ENCODE measurements around the gene SERPINH1.

Gene SERPINH1

GRCh38 chr11:75534259-75535069 lies 27.6 kb upstream of the SERPINH1 start:
- TF ChIP-seq NFIC (IDR thresholded peaks at IDR 0.05) = no peak
- TF ChIP-seq, protein P1, sequence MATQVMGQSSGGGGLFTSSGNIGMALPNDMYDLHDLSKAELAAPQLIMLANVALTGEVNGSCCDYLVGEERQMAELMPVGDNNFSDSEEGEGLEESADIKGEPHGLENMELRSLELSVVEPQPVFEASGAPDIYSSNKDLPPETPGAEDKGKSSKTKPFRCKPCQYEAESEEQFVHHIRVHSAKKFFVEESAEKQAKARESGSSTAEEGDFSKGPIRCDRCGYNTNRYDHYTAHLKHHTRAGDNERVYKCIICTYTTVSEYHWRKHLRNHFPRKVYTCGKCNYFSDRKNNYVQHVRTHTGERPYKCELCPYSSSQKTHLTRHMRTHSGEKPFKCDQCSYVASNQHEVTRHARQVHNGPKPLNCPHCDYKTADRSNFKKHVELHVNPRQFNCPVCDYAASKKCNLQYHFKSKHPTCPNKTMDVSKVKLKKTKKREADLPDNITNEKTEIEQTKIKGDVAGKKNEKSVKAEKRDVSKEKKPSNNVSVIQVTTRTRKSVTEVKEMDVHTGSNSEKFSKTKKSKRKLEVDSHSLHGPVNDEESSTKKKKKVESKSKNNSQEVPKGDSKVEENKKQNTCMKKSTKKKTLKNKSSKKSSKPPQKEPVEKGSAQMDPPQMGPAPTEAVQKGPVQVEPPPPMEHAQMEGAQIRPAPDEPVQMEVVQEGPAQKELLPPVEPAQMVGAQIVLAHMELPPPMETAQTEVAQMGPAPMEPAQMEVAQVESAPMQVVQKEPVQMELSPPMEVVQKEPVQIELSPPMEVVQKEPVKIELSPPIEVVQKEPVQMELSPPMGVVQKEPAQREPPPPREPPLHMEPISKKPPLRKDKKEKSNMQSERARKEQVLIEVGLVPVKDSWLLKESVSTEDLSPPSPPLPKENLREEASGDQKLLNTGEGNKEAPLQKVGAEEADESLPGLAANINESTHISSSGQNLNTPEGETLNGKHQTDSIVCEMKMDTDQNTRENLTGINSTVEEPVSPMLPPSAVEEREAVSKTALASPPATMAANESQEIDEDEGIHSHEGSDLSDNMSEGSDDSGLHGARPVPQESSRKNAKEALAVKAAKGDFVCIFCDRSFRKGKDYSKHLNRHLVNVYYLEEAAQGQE (IDR thresholded peaks at IDR 0.05; ENCODE audit: low read depth) = no peak
- no peak for TF ChIP-seq TCF12 (IDR thresholded peaks at IDR 0.05; ENCODE audit: low read depth)
- no peak for TF ChIP-seq FOXM1 (IDR thresholded peaks at IDR 0.05; ENCODE audit: borderline replicate concordance, low read depth)
- no peak for TF ChIP-seq CEBPB (IDR thresholded peaks at IDR 0.05)
- no peak for TF ChIP-seq ZBTB7A (IDR thresholded peaks at IDR 0.05; ENCODE audit: low read depth)
- no peak for TF ChIP-seq EP300 (IDR thresholded peaks at IDR 0.05; ENCODE audit: borderline replicate concordance)
- no peak for TF ChIP-seq TAF1 (IDR thresholded peaks at IDR 0.05; ENCODE audit: low read depth)
- TF ChIP-seq YY1 (IDR thresholded peaks at IDR 0.05; ENCODE audit: low read depth) = no peak
- no peak for TF ChIP-seq EGR1 (IDR thresholded peaks at IDR 0.05)
- no peak for TF ChIP-seq CREB1 (IDR thresholded peaks at IDR 0.05; ENCODE audit: low read depth)
- no peak for TF ChIP-seq TEAD4 (IDR thresholded peaks at IDR 0.05)
- TF ChIP-seq, protein P2, sequence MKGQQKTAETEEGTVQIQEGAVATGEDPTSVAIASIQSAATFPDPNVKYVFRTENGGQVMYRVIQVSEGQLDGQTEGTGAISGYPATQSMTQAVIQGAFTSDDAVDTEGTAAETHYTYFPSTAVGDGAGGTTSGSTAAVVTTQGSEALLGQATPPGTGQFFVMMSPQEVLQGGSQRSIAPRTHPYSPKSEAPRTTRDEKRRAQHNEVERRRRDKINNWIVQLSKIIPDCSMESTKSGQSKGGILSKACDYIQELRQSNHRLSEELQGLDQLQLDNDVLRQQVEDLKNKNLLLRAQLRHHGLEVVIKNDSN (IDR thresholded peaks at IDR 0.05) = no peak
- TF ChIP-seq MAX (IDR thresholded peaks at IDR 0.05) = no peak
- TF ChIP-seq RAD21 (IDR thresholded peaks at IDR 0.05; ENCODE audit: low read depth) = no peak

GRCh38 chr11:75535071-75535470 lies 27.0 kb upstream of the SERPINH1 start:
- TF ChIP-seq, protein P2 (IDR thresholded peaks at IDR 0.05) = no peak
- no peak for TF ChIP-seq EP300 (IDR thresholded peaks at IDR 0.05; ENCODE audit: borderline replicate concordance)
- TF ChIP-seq TCF12 (IDR thresholded peaks at IDR 0.05; ENCODE audit: low read depth) = no peak
- TF ChIP-seq TAF1 (IDR thresholded peaks at IDR 0.05; ENCODE audit: low read depth) = no peak
- no peak for TF ChIP-seq TEAD4 (IDR thresholded peaks at IDR 0.05)
- TF ChIP-seq EGR1 (IDR thresholded peaks at IDR 0.05) = no peak
- TF ChIP-seq NFIC (IDR thresholded peaks at IDR 0.05) = no peak
- no peak for TF ChIP-seq ZBTB7A (IDR thresholded peaks at IDR 0.05; ENCODE audit: low read depth)
- TF ChIP-seq YY1 (IDR thresholded peaks at IDR 0.05; ENCODE audit: low read depth) = no peak
- TF ChIP-seq, protein P1 (IDR thresholded peaks at IDR 0.05; ENCODE audit: low read depth) = no peak
- no peak for TF ChIP-seq CEBPB (IDR thresholded peaks at IDR 0.05)
- no peak for TF ChIP-seq FOXM1 (IDR thresholded peaks at IDR 0.05; ENCODE audit: borderline replicate concordance, low read depth)
- TF ChIP-seq CREB1 (IDR thresholded peaks at IDR 0.05; ENCODE audit: low read depth) = no peak
- TF ChIP-seq RAD21 (IDR thresholded peaks at IDR 0.05; ENCODE audit: low read depth) = no peak
- TF ChIP-seq MAX (IDR thresholded peaks at IDR 0.05) = no peak

GRCh38 chr11:75536786-75537641 lies 25.0 kb upstream of the SERPINH1 start:
- no peak for TF ChIP-seq TEAD4 (IDR thresholded peaks at IDR 0.05)
- TF ChIP-seq, protein P2 (IDR thresholded peaks at IDR 0.05) = no peak
- TF ChIP-seq TCF12 (IDR thresholded peaks at IDR 0.05; ENCODE audit: low read depth) = no peak
- no peak for TF ChIP-seq RAD21 (IDR thresholded peaks at IDR 0.05; ENCODE audit: low read depth)
- no peak for TF ChIP-seq EP300 (IDR thresholded peaks at IDR 0.05; ENCODE audit: borderline replicate concordance)
- TF ChIP-seq CREB1 (IDR thresholded peaks at IDR 0.05; ENCODE audit: low read depth) = no peak
- no peak for TF ChIP-seq MAX (IDR thresholded peaks at IDR 0.05)
- TF ChIP-seq ZBTB7A (IDR thresholded peaks at IDR 0.05; ENCODE audit: low read depth) = no peak
- no peak for TF ChIP-seq FOXM1 (IDR thresholded peaks at IDR 0.05; ENCODE audit: borderline replicate concordance, low read depth)
- TF ChIP-seq EGR1 (IDR thresholded peaks at IDR 0.05) = no peak
- TF ChIP-seq, protein P1 (IDR thresholded peaks at IDR 0.05; ENCODE audit: low read depth) = no peak
- TF ChIP-seq YY1 (IDR thresholded peaks at IDR 0.05; ENCODE audit: low read depth) = no peak
- no peak for TF ChIP-seq CEBPB (IDR thresholded peaks at IDR 0.05)
- TF ChIP-seq NFIC (IDR thresholded peaks at IDR 0.05) = no peak
- TF ChIP-seq TAF1 (IDR thresholded peaks at IDR 0.05; ENCODE audit: low read depth) = no peak
